Central memory CD8-positive, alpha-beta T cell (primary cell): ENCODE data around the gene ELN.

Experiments
- ATAC-seq: fragments of 150-1000 bp; cut with Tn5 transposase; replicated peaks from 2 replicates; pipeline ENCODE4 v1.10.0; 2022; ENCODE audit warnings: mild to moderate bottlenecking, moderate FRiP score, moderate number of reproducible peaks; ENCODE audit not compliant: poor library complexity, severe bottlenecking; ENCODE audit errors: extremely low read depth
- DNase-seq, 2 donors: peaks; one replicate each; pipeline ENCODE4 v3.0.0; 2021; ENCODE audit warnings: low spot score in 2 of 2
- H3K27ac Mint-ChIP-seq: one replicate; pipeline ENCODE4 v1.8.0; 2022; ENCODE audit warnings: low read depth, mild to moderate bottlenecking, moderate library complexity, mixed read lengths
- H3K27me3 Mint-ChIP-seq: one replicate; pipeline ENCODE4 v1.8.0; 2022; ENCODE audit warnings: mixed read lengths
- H3K36me3 Mint-ChIP-seq: one replicate; pipeline ENCODE4 v1.8.0; 2022; ENCODE audit warnings: mild to moderate bottlenecking, moderate library complexity, mixed read lengths; ENCODE audit not compliant: insufficient read depth
- H3K4me1 Mint-ChIP-seq: one replicate; pipeline ENCODE4 v1.8.0; 2022; ENCODE audit warnings: mixed read lengths
- H3K4me3 Mint-ChIP-seq: one replicate; pipeline ENCODE4 v1.8.0; 2022; ENCODE audit warnings: mild to moderate bottlenecking, moderate library complexity, mixed read lengths
- H3K9me3 Mint-ChIP-seq: one replicate; pipeline ENCODE4 v1.8.0; 2022; ENCODE audit warnings: mixed read lengths

Gene ELN

DNA sequence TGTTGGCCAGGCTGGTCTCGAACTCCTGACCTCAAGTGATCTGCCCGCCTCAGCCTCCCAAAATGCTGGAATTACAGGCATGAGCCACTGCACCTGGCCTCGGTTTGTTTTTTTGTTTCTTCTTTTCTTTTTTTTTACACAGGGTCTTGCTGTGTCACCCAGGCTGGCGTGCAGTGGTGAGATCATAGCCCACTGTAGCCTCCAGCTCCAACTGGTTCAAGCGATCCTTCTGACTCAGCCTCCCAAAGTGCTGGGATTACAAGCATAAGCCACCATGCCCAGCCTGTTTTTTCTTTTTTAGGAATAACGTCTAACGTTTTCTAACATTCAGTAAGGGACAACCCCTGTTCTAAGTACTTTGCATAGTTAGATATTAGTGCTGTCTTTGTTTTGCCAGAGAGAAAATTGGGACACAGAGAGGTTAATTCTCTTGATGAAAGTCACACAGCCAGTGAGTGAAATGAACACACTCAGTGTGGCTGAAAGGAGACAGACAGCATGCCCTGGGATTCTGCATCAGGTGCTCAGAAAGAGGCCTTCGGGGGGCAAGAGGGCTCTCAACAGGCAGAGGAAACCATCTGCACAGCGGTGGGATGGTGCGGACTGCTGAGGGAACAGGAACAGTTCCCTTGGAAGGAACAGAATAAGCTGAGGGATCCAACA lies 59.9 kb downstream of the ELN start:
- Mint-ChIP-seq H3K4me3 (no peak overlapping the region), H3K4me1 (peaks cover 19% of the 10 kb centered on the region), H3K27ac (peak overlapping the region; percentile 74), H3K36me3 (peaks cover 4% of the 10 kb centered on the region), H3K9me3 (no peaks in the 10 kb centered on the region), H3K27me3 (no peaks in the 10 kb centered on the region)
- DNase-seq (no peak), ATAC-seq (no peak)

DNA sequence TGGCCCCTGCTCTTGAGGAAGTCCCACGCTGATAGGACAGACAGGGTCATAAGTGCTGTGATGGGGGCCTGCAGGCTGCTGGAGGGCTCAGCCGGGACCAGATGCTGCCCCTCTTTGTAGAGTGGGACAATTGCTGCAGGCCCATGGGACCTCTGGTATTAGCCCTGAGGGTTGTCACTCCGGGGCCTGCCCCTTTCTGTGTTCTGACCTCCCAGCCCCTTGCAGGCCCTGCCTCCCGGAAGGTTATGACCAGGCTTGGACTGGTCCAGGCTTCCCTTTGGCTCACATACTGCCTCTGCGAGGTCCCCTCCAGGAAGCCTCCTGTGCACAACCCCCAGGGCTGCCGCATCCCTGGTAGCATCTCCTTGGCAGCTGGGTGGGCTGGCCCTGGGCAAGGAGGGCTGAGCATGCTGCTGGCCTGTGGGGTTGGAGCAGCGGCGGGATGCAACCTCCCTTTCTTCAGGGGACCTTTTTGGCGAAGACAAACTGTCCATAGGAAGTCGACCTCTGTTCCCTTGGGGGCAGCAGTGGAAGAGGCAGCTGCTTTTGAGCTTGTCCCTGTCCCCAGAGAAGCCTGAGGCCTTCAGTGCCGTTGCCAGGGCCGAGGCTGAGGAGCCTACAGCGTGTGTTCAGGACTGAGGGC lies 64.5 kb downstream of the ELN start:
- peak overlapping the region; percentile 94 for H3K27ac Mint-ChIP-seq
- DNase-seq (no peak), ATAC-seq (no peak)
- no peaks in the 10 kb centered on the region for H3K27me3 Mint-ChIP-seq
- no peaks in the 10 kb centered on the region for H3K9me3 Mint-ChIP-seq
- peaks cover 9% of the 10 kb centered on the region for H3K36me3 Mint-ChIP-seq
- H3K4me3 Mint-ChIP-seq, result peak overlapping the region; percentile 41
- H3K4me1 Mint-ChIP-seq, result peaks cover 19% of the 10 kb centered on the region

DNA sequence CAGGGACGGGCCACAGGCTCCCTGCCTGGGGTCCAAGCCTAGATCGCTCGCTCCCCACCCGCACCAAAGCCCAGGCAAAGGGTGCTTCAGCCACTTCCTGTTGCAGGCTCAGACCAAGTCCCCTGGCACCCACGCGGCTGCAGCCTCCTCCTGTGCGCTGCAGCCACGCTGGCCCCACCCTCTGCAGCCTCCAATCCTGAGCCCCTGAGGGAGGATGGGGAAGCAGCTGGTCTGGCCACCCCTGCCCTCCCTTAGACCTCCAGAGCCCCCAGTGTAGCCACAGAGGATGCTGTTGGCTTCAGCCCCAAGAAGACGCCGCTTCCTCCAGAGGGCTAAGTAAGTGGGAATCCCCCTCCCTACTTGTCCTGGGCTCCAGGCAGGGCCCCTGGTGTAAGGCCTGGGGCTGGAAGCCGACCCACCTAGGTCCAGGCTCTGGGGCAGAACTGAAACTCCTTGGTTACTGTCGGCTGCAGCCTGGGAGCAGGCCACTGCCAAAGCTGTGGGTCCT lies 65.0 kb downstream of the ELN start:
- ATAC-seq, result no peak
- Mint-ChIP-seq H3K27me3 (no peaks in the 10 kb centered on the region), H3K4me3 (peak overlapping the region; percentile 90)

DNA sequence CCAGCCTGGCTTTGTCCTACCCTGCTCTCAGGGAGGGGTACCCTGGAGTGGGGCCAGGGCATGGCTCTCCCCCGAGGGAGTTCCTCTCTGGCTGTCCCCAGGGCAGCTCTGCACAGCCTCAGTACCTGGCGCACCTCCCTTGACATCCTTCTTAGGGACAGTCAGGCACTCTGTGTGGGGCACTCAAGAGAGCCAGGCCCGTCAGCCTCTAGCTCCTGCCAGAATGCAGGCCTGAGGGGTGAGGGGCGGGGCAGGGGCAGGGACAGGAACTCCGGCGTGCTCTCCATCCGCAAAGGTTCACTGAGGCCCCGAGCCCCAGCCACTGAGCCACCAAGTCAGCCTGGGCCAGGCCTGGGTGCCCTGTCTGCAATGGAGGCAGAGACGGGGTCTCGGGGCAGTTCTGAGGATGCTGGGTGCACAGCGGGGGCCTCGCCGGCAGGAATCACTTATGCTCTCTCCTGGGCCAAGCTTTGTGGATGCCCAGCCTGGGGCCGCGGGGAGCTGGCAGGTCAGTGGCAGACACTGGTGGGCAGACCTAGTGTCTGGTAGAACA lies 65.8 kb downstream of the ELN start:
- no peaks in the 10 kb centered on the region for H3K27me3 Mint-ChIP-seq
- peaks cover 19% of the 10 kb centered on the region for H3K4me1 Mint-ChIP-seq
- peak overlapping the region; percentile 90 for H3K4me3 Mint-ChIP-seq
- H3K9me3 Mint-ChIP-seq, result no peaks in the 10 kb centered on the region
- H3K27ac Mint-ChIP-seq, result peak overlapping the region; percentile 94
- DNase-seq, result no peak
- H3K36me3 Mint-ChIP-seq, result peaks cover 12% of the 10 kb centered on the region
- peak; percentile 15 for ATAC-seq

More for the DNA sequence above, 65.0 kb downstream of the ELN start:
- Mint-ChIP-seq H3K27ac (peak overlapping the region; percentile 94), H3K36me3 (peaks cover 9% of the 10 kb centered on the region), H3K9me3 (no peaks in the 10 kb centered on the region), H3K4me1 (peaks cover 19% of the 10 kb centered on the region)
- DNase-seq, result no peak

DNA sequence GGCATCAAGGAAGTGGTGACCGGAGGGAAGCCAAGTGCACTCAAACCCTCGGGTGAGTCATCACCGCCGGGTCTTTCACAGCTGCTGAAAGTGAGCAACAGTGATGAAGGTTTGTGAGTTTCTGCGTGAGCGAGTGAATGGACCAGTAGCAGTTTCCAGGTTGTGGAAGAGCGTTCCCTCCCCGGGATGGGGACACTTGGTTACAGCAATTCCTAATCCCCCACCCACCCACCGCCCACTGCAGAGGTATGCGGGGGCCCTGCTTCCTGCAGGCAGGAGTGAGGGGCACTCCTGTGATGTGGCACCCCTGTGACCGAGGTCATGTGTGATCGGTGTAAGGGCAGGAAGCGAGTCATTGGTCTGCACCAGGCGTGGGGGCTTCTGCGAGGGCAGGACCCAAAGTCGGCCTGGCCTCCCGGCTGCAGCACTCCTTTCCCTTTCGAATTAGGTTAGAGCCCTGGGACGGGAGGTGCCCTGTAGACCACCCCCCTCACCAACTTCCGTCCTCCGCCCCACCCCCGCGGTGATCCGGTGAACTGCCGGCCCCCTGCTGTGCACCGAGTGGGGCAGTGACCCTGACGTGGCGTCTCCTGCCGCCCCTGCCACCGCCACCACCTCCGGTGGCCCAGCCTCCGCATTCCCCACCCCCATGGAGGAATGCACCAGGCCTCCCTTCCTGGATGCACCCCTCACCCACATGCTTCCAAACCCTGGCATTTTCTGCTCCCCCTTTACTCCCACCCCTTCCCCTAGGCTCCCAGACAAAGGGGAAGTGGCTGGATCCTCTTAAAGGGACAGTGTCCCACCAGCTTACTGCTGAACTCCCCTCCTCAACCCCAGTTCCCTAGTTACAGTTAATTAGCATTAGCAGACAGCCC lies 66.5 kb downstream of the ELN start:
- Mint-ChIP-seq H3K27ac (peak overlapping the region; percentile 94), H3K4me3 (peak overlapping the region; percentile 90), H3K27me3 (no peaks in the 10 kb centered on the region), H3K36me3 (peaks cover 17% of the 10 kb centered on the region), H3K9me3 (no peaks in the 10 kb centered on the region), H3K4me1 (peaks cover 17% of the 10 kb centered on the region)
- peak; percentile 47 to 64 for DNase-seq
- peak; percentile 85 for ATAC-seq

DNA sequence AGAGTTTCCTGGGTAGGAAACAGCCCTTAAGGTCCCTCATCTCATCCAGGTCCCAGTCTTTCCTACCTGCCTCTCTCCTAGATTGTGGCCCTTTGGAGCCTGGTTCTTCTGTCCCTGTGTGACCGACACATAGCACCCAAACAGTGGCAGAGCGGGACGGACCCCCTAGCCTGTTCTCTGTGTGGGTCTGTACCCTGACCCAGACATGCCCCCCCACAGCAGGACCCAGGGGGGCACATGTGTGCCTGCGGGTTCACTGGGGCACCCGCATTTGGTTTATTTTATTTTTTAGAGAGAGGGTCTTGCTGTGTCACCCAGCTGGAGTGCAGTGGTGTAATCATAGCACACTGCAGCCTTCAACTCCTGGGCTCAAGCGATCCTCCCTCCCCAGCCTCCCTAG lies 67.2 kb downstream of the ELN start:
- ATAC-seq, result no peak

DNA sequence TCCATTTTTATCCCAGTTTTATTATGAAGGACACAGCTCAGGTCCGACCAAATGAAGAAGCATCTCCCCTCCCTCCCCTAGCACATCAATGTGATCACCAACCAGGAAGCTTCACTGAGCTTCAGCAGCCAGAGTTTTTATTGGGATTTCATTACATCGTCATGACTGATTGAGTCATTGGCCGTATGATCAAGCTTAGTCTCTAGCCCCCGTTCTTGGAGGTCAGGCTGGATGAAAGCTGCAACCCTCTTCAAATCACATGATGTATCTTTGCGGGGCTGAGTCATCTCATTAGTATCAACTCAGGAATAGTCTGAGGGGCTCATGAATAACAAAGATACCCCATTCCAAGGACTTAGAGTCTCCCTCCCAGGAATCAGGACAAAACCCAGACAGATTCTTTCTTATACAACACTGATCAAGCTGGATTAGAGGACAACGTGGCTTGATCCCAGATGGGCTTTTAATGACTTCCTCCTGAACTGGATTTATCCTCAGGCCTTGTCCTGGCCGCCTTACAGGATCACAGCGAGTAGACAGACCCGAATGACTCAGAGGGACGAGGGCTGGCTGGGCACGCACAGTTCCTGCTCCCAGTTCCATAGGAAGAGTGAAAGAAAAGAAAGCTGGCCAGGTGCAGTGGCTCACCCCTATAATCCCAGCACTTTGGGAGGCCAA lies 70.1 kb downstream of the ELN start:
- Mint-ChIP-seq H3K27ac (peak overlapping the region; percentile 22), H3K4me3 (no peak overlapping the region), H3K9me3 (no peaks in the 10 kb centered on the region), H3K36me3 (peaks cover 17% of the 10 kb centered on the region), H3K27me3 (no peaks in the 10 kb centered on the region), H3K4me1 (peaks cover 15% of the 10 kb centered on the region)
- DNase-seq (no peak), ATAC-seq (no peak)

More for the DNA sequence above, 67.2 kb downstream of the ELN start:
- Mint-ChIP-seq H3K27ac (peak overlapping the region; percentile 94), H3K9me3 (no peaks in the 10 kb centered on the region), H3K27me3 (no peaks in the 10 kb centered on the region), H3K4me1 (peaks cover 15% of the 10 kb centered on the region), H3K4me3 (peak overlapping the region; percentile 90), H3K36me3 (peaks cover 17% of the 10 kb centered on the region)
- DNase-seq, result no peak

DNA sequence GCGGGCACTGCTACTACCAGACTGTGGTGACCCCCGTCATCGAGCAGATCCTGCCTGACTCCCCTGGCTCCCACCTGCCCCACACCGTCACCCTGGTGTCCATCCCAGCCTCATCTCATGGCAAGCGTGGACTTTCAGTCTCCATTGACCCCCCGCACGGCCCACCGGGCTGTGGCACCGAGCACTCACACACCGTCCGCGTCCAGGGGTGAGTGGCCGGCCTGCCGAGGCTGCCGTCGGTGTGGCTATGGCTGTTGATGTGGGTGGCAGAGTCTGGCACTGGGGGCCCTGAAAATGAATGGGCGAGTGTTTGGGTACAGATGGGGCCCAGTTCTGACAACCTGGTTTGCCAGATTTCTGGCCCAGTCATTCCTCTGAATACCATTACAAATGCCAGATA lies 71.1 kb downstream of the ELN start:
- DNase-seq (no peak), ATAC-seq (no peak)
- Mint-ChIP-seq H3K4me3 (no peak overlapping the region), H3K27ac (no peak overlapping the region), H3K36me3 (peaks cover 17% of the 10 kb centered on the region), H3K4me1 (peaks cover 7% of the 10 kb centered on the region), H3K27me3 (no peaks in the 10 kb centered on the region), H3K9me3 (no peaks in the 10 kb centered on the region)

DNA sequence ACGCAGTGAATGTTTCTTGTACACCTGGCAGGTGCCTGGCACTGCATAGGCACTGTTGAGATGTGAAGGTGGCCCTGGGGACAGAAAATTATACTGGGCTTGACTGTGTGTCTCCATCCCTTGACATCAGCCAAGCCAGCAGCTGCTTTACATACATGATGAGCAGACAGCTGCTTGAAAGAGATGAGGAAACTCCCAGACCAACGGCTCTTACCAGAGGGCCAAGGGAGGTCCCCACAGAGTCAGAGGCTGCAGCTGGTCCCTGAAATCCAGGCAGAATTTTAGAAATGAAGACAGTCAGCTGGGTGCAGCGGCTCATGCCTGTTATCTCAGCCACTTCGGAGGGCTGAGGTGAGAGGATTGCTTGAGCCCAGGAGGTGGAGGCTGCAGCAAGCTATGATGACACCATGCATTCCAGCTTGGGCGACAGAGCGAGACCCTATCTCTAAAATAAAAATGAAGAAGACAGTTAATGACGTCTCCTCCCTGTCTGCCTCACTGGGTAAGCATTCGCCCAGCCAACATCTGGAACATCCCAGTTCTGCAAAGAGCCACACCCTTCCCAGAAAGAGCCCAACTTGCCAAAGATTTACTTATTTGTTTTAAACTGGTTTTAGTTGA lies 73.2 kb downstream of the ELN start:
- ATAC-seq (no peak), DNase-seq (no peak)
- Mint-ChIP-seq H3K9me3 (no peaks in the 10 kb centered on the region), H3K27ac (no peak overlapping the region), H3K4me1 (no peaks in the 10 kb centered on the region), H3K4me3 (no peak overlapping the region), H3K36me3 (peaks cover 17% of the 10 kb centered on the region), H3K27me3 (no peaks in the 10 kb centered on the region)

DNA sequence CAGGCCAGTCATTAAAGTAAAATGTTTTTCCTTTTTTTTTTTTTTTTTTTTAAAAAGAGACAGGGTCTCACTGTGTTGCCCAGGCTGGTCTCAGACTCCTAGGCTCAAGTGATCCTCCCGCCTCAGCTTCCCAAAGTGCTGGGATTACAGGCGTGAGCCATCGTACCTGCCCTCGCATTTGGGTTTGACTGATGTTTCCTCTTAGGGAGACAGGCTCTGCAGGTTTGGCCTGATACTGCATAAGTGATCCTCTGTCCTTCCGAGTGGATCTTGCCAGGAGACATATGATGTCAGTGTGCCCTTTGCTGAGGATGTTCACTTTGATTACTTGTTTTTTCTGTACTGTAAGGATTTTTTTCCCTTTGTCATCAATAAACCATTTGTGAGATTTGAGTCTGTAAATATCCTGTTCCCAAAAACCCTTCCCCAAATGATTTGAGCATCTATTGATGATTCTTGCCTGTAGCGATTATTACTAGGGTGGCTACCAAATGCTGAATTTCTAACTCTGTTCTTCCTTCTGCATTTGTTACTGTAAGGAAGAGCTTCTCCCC lies 75.3 kb downstream of the ELN start:
- DNase-seq, result no peak
- H3K4me3 Mint-ChIP-seq, result no peak overlapping the region
- no peak overlapping the region for H3K27ac Mint-ChIP-seq
- no peaks in the 10 kb centered on the region for H3K27me3 Mint-ChIP-seq
- no peak for ATAC-seq
- peaks cover 22% of the 10 kb centered on the region for H3K36me3 Mint-ChIP-seq
- H3K9me3 Mint-ChIP-seq, result no peaks in the 10 kb centered on the region
- no peaks in the 10 kb centered on the region for H3K4me1 Mint-ChIP-seq

DNA sequence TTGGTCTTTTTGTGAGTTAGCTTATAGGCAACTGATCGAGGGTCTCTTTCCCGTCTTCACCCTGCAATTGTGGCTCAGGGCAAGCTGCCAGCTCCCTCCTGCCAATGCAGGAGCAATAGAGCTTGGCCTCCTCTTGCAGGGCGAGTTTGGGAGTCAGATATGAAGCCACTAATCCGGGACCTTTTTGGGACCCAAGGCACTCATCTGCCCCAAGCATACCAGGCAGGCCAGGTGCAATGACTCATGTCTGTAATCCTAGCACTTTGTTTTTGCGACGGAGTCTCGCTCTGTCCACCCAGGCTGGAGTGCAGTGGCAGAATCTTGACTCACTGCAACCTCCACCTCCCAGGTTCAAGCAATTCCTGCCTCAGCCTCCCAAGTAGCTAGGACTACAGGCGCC lies 76.7 kb downstream of the ELN start:
- no peaks in the 10 kb centered on the region for H3K4me1 Mint-ChIP-seq
- H3K9me3 Mint-ChIP-seq, result no peaks in the 10 kb centered on the region
- peaks cover 22% of the 10 kb centered on the region for H3K36me3 Mint-ChIP-seq
- DNase-seq, result no peak
- no peak for ATAC-seq
- no peak overlapping the region for H3K27ac Mint-ChIP-seq
- no peak overlapping the region for H3K4me3 Mint-ChIP-seq
- H3K27me3 Mint-ChIP-seq, result no peaks in the 10 kb centered on the region
